PFSK-1 (cell line): ENCODE measurements around the gene ESPNL.

Experiments used
- FOXP2 ChIP-seq: optimal IDR thresholded peaks from 2 replicates; pipeline ENCODE3; 2011; ENCODE audit warnings: borderline replicate concordance, control low read depth, inconsistent platforms; ENCODE audit not compliant: insufficient read depth; ENCODE audit errors: extremely low read length, extremely low read depth
- POLR2AphosphoS5 ChIP-seq: IDR thresholded peaks from 2 replicates; pipeline ENCODE4 v1.6.1; 2012; ENCODE audit warnings: low read depth, mild to moderate bottlenecking, control low read depth, low read length, moderate library complexity
- SIN3A ChIP-seq: IDR thresholded peaks from 2 replicates; pipeline ENCODE4 v1.6.1; 2012; ENCODE audit warnings: mild to moderate bottlenecking, low read length, moderate library complexity, borderline replicate concordance; ENCODE audit not compliant: insufficient read depth
- TAF1 ChIP-seq: IDR thresholded peaks from 2 replicates; pipeline ENCODE4 v1.6.1; 2012; ENCODE audit warnings: low read length, control low read depth, borderline replicate concordance; ENCODE audit not compliant: insufficient read depth
- TF ChIP-seq, protein P1 (sequence below), 2 experiments: IDR thresholded peaks; 2 replicates each; pipeline versions ENCODE4 v1.6.1 to v1.8.0; 2011 to 2012; ENCODE audit warnings: low read depth in 2 of 2, low read length in 2 of 2, control low read depth in 1 of 2, inconsistent platforms in 1 of 2, mild to moderate bottlenecking in 1 of 2, moderate library complexity in 1 of 2; ENCODE audit not compliant: insufficient read depth in 1 of 2

ESPNL gene

DNA sequence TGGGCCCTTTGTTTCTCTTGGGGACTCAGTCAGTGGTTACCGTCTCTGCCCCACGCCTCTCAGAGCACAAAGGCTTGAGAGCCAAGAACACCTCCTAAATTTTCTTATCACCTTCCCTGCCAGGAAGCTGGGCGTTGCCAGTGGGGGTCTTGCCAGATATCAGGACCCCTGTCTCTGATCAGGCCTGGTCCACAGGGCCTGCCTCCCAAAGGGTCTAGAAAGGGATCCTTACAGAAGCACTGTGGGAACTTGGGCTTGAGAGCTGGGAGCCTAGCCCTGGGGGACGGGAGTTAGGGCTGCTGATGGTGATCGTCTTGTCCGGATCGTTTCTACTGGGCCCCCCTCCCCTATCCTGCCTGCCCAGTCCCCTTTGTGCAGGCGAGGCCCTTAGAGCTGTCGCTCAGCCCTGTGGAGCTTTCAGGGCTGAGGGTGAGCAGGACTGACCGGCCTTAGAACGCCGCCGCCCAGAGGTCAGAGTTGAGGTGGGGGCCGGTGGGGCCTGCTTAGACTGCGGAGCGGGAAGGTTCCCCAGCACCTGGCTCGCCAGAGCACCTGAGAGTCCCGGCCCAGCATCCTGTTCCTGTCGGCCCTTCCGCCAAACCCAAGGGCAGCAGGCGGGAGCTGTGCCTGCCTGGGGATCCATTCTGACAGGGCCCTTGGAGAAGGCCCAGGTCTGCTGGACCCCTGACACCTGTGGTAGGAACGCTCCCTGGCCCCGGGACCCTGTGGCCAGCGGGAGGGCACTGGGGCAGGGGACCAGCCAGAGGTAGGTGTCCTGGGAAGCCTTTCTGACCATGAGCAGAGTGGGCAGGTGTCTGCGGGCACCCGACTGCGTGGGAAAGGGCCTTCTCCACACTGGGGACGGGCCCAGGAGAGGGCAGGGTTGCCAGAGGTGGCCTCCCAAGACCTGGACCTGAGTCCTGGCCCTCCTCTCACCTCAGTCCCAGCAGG, 956 bp downstream of the ESPNL start:
- TF ChIP-seq SIN3A (no peak), POLR2AphosphoS5 (no peak), FOXP2 (no peak), TAF1 (no peak)
- TF ChIP-seq, protein P1, sequence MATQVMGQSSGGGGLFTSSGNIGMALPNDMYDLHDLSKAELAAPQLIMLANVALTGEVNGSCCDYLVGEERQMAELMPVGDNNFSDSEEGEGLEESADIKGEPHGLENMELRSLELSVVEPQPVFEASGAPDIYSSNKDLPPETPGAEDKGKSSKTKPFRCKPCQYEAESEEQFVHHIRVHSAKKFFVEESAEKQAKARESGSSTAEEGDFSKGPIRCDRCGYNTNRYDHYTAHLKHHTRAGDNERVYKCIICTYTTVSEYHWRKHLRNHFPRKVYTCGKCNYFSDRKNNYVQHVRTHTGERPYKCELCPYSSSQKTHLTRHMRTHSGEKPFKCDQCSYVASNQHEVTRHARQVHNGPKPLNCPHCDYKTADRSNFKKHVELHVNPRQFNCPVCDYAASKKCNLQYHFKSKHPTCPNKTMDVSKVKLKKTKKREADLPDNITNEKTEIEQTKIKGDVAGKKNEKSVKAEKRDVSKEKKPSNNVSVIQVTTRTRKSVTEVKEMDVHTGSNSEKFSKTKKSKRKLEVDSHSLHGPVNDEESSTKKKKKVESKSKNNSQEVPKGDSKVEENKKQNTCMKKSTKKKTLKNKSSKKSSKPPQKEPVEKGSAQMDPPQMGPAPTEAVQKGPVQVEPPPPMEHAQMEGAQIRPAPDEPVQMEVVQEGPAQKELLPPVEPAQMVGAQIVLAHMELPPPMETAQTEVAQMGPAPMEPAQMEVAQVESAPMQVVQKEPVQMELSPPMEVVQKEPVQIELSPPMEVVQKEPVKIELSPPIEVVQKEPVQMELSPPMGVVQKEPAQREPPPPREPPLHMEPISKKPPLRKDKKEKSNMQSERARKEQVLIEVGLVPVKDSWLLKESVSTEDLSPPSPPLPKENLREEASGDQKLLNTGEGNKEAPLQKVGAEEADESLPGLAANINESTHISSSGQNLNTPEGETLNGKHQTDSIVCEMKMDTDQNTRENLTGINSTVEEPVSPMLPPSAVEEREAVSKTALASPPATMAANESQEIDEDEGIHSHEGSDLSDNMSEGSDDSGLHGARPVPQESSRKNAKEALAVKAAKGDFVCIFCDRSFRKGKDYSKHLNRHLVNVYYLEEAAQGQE (IDR thresholded peaks at IDR 0.05; ENCODE audit: insufficient read depth in 1 of 2, low read depth in 2 of 2, low read length in 2 of 2), result no peak

DNA sequence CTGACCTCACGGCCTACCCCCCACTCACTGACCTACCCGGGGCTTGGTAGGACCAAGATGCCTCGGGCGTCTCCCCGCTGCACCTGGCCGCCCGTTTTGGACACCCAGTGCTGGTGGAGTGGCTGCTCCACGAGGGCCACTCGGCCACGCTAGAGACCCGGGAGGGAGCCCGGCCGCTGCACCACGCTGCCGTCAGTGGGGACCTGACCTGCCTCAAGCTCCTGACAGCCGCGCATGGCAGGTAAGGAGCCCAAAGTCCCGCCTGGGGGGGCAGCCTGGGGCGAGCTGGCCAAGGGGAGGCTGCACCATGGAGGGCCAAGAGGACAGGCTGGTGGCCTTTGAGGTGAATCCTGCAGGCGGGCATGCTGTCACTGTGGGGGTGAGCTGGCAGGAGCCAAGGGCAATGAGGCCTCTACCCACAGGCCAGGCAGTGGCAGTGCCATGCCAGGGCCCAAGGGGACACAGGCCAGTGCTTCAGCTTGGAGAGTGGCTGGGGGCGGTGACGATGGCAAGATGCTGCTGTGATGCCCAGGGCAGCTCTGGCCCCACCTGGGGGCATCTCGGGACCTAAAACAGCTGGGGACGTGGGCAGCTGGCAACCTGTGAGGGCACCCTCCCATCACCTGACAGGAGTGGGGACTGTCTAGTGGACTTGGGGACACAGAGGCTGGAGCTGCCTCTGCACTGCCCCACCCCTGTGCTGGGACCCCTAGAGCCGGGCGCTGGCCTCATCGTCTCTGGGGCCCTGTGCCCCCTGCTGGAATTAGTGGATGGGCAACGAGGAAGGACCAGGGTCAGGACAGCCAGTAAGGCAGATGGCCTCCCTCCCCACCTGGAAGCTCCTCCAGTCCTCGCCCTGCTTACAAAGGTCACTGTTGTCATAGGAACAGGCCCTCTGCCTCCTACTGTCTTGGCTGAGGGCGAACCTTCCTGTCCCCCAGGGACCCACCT, 2.0 kb downstream of the ESPNL start:
- no peak for TF ChIP-seq POLR2AphosphoS5
- no peak for TF ChIP-seq FOXP2
- no peak for TF ChIP-seq SIN3A
- TF ChIP-seq TAF1, result no peak
- TF ChIP-seq, protein P1 (IDR thresholded peaks at IDR 0.05; ENCODE audit: insufficient read depth in 1 of 2, low read depth in 2 of 2, low read length in 2 of 2), result no peak

DNA sequence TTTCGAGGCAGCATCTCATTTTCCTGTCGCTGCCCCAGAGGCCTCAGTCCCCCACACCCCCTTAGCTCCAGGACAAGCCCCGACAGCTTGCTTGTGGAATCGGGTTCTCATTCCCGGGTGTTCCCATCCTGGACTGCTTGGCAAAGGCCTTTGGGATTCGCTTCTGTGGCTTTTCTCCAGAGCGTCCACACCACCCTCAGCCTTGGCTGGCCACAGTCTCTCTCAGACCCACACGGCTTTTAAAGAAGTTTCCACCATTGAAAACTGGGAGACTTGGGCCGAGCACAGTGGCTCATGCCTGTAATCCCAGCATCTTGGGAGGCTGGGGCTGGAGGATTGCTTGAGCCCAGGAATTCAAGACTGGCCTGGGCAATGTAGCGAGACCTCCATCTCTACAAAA, 2.7 kb downstream of the ESPNL start:
- TF ChIP-seq SIN3A (no peak), TAF1 (no peak), POLR2AphosphoS5 (no peak), FOXP2 (no peak)
- TF ChIP-seq, protein P1 (IDR thresholded peaks at IDR 0.05; ENCODE audit: insufficient read depth in 1 of 2, low read depth in 2 of 2, low read length in 2 of 2), result no peak

DNA sequence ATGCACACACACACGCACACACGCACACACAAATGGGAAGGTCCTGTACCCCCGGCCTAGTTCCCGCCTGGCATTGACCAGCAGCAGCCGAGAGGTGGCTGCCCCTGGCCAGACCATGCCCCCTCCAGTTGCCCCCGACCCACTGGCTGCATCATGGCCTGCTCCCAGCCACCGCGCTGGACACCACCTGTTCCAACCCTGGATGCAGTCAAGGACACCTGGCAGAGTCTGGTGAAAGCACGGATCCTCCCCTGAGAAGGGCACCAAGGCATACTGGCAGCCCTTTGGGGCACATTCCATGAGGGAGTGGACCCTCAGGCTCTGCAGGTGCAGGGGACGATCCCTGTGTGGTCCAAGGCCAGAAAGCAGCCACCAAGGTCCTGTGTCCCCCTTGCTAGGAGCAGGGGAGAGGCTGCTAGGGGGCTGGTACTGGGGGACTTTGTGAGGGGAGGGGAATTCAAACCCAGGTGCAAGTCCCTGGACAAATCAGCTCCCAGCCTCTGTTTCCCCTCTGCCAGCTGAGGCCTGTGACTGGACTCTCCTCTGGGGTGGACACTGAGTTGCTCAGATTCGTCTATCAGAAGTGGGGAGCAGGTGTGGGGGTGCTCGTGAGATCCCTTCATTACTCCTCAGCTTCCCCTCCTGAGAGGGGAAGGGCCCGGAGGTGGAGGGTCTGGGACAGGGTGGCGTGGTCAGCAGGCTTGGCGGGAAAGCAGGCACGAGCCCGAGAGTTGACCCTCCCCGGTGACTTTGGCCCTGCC, 3.5 kb downstream of the ESPNL start:
- TF ChIP-seq SIN3A (no peak), FOXP2 (no peak), POLR2AphosphoS5 (no peak), TAF1 (no peak)
- TF ChIP-seq, protein P1 (IDR thresholded peaks at IDR 0.05; ENCODE audit: insufficient read depth in 1 of 2, low read depth in 2 of 2, low read length in 2 of 2), result no peak
